HCT116 (cell line): ENCODE results near the gene PRRG2. TPM values are rescaled to one million over a fixed set of nuclear protein-coding genes. Genes with fewer than 3 reads are reported as not detected.

Source experiments
- ATAC-seq: fragments of 200-7000 bp; cut with Tn5 transposase; 2 replicates; pipeline ENCODE4 v1.9.1; 2020; ENCODE audit warnings: mild to moderate bottlenecking, moderate library complexity
- BruUV-seq: library from RNA; stranded (reverse); fragments of 400-500 nt; replicated peaks from 2 replicates; lab custom pipeline; 2021; lab: Mats Ljungman, UMichigan
- CTCF ChIA-PET: fragments of 300-600 bp; sonication (Branson Sonifier 250); formaldehyde crosslinking; loops from one replicate; lab custom pipeline; 2021; ENCODE audit warnings: antibody characterized with exemption; lab: Charles Lee
- POLR2A ChIA-PET: fragments of 300-600, 350-600 bp; sonication (Branson Sonifier 250); formaldehyde crosslinking; loops from one replicate; lab custom pipeline; 2021; ENCODE audit warnings: antibody characterized with exemption; lab: Charles Lee
- RAD21 ChIA-PET, 2 experiments: fragments of 300-600 bp; sonication (Branson Sonifier 250); formaldehyde crosslinking; loops; one replicate each; lab custom pipeline; 2023; ENCODE audit warnings: low total read pairs in 2 of 2; ENCODE audit not compliant: uncharacterized antibody in 2 of 2, unreplicated experiment in 2 of 2, low non-redundant PET in 1 of 2; lab: Charles Lee
- DNase-seq: peaks from one replicate; pipeline ENCODE4 v3.0.0-alpha.2; 2010; ENCODE audit warnings: low read depth, low spot score
- H2AFZ ChIP-seq: fragments of 200-600 bp; shearing (Covaris generic), sonication (generic); 2 replicates; pipeline ENCODE4 v1.6.1; 2017; ENCODE audit warnings: low read depth, mixed run types, mixed read lengths, antibody characterized with exemption, low read length; ENCODE audit not compliant: poor library complexity, severe bottlenecking
- H3K27ac ChIP-seq: 2 replicates; pipeline ENCODE4 v1.5.1; 2012; ENCODE audit warnings: low read depth, low read length
- H3K27me3 ChIP-seq: fragments of 200-600 bp; sonication (generic); 2 replicates; pipeline ENCODE4 v1.6.1; 2016; ENCODE audit warnings: mixed run types, low read length, mixed read lengths; ENCODE audit not compliant: insufficient read depth
- H3K36me3 ChIP-seq, 2 experiments: fragments of 200-500 bp in 1 of 2; fragments of 200-600 bp in 1 of 2; sonication (Bioruptor generic) in 1 of 2; sonication (generic) in 1 of 2; 2 replicates each; pipeline versions ENCODE4 v1.5.1 to v1.6.1; 2014 to 2016; ENCODE audit warnings: low read length in 2 of 2, inconsistent platforms in 1 of 2, mixed read lengths in 1 of 2, mixed run types in 1 of 2; ENCODE audit not compliant: insufficient read depth in 2 of 2, control insufficient read depth in 1 of 2
- H3K4me1 ChIP-seq, 2 experiments: fragments of 200-600 bp in 1 of 2; sonication (generic) in 1 of 2; 2 replicates each; pipeline versions ENCODE4 v1.5.1 to v1.6.1; 2012 to 2017; ENCODE audit warnings: low read length in 2 of 2, inconsistent platforms in 1 of 2, mild to moderate bottlenecking in 1 of 2, mixed read lengths in 1 of 2, mixed run types in 1 of 2, moderate library complexity in 1 of 2; ENCODE audit not compliant: insufficient read depth in 2 of 2, control insufficient read depth in 1 of 2
- H3K4me2 ChIP-seq: fragments of 200-600 bp; sonication (generic); 2 replicates; pipeline ENCODE4 v1.6.1; 2017; ENCODE audit warnings: mixed run types, low read length, mixed read lengths
- H3K4me3 ChIP-seq, 2 experiments: fragments of 200-600 bp in 1 of 2; sonication (generic) in 1 of 2; replicated peaks in 1 of 2; 2 replicates each; pipeline ENCODE4 v1.5.1; 2011 to 2016; ENCODE audit warnings: low read length in 2 of 2, control low read depth in 1 of 2, low read depth in 1 of 2, mild to moderate bottlenecking in 1 of 2, mixed read lengths in 1 of 2, mixed run types in 1 of 2
- H3K79me2 ChIP-seq: fragments of 200-600 bp; sonication (generic); 2 replicates; pipeline ENCODE4 v1.6.1; 2017; ENCODE audit warnings: mild to moderate bottlenecking, mixed run types, low read length, moderate library complexity, mixed read lengths; ENCODE audit not compliant: insufficient read depth
- H3K9ac ChIP-seq: fragments of 200-600 bp; sonication (generic); 2 replicates; pipeline ENCODE4 v1.6.1; 2016; ENCODE audit warnings: low read length, mixed read lengths
- H3K9me2 ChIP-seq: fragments of 200-600 bp; sonication (generic), shearing (Covaris generic); 2 replicates; pipeline ENCODE4 v1.6.1; 2017; ENCODE audit warnings: mixed run types, mild to moderate bottlenecking, moderate library complexity; ENCODE audit not compliant: insufficient read depth
- H3K9me3 ChIP-seq, 2 experiments: fragments of 200-500 bp in 1 of 2; fragments of 200-600 bp in 1 of 2; sonication (Bioruptor generic) in 1 of 2; sonication (generic) in 1 of 2; 2 replicates each; pipeline ENCODE4 v1.6.1; 2014 to 2017; ENCODE audit warnings: low read length in 2 of 2, mixed read lengths in 2 of 2, inconsistent platforms in 1 of 2, low read depth in 1 of 2, mild to moderate bottlenecking in 1 of 2, mixed run types in 1 of 2, moderate library complexity in 1 of 2; ENCODE audit not compliant: control insufficient read depth in 1 of 2, insufficient read depth in 1 of 2
- H4K20me1 ChIP-seq: fragments of 200-600 bp; sonication (generic), shearing (Covaris generic); 2 replicates; pipeline ENCODE4 v1.6.1; 2017; ENCODE audit warnings: mixed run types, mild to moderate bottlenecking, moderate library complexity; ENCODE audit not compliant: insufficient read depth
- CBX3 ChIP-seq: IDR thresholded peaks from 2 replicates; pipeline ENCODE4 v1.6.1; 2012; ENCODE audit warnings: low read depth
- EGR1 ChIP-seq: IDR thresholded peaks from 2 replicates; pipeline ENCODE4 v1.6.1; 2012; ENCODE audit warnings: low read depth
- ELF1 ChIP-seq: IDR thresholded peaks from 2 replicates; pipeline ENCODE4 v1.6.1; 2012; ENCODE audit warnings: low read depth, borderline replicate concordance
- EZH2 ChIP-seq: fragments of 200-600 bp; sonication (generic); IDR thresholded peaks from 2 replicates; pipeline ENCODE4 v1.6.1; 2017; ENCODE audit warnings: antibody characterized with exemption, mixed run types
- EZH2phosphoT487 ChIP-seq: fragments of 200-600 bp; IDR thresholded peaks from 2 replicates; pipeline ENCODE4 v1.6.1; 2018; ENCODE audit warnings: antibody characterized with exemption, borderline replicate concordance
- POLR2A ChIP-seq: IDR thresholded peaks from 2 replicates; pipeline ENCODE4 v1.7.0; 2011; ENCODE audit warnings: borderline replicate concordance; ENCODE audit not compliant: insufficient read depth, insufficient read length; ENCODE audit errors: extremely low read depth
- POLR2AphosphoS5 ChIP-seq: IDR thresholded peaks from 2 replicates; pipeline ENCODE4 v1.6.1; 2011; ENCODE audit warnings: mild to moderate bottlenecking, low read depth, low read length, moderate library complexity
- SRF ChIP-seq: IDR thresholded peaks from 2 replicates; pipeline ENCODE4 v1.6.1; 2012; ENCODE audit warnings: low read depth
- ZFX ChIP-seq: fragments of 450-650 bp; IDR thresholded peaks from 2 replicates; pipeline ENCODE4 v1.6.1; 2017
- intact Hi-C: fragments of 100-400 bp; cut with micrococcal nuclease; formaldehyde crosslinking; loops from 2 replicates; pipeline ENCODE4 v1.10.0; 2022
- total RNA-seq: library from RNA; stranded (reverse); gene quantifications from one replicate; pipeline ENCODE4 v1.2.1, GENCODE V29; 2021; ENCODE audit not compliant: unreplicated experiment
- TF ChIP-seq, protein P1 (sequence below): IDR thresholded peaks from 2 replicates; pipeline ENCODE4 v1.6.1; 2012
- TF ChIP-seq, protein P2 (sequence below), 3 experiments: fragments of 200-600 bp in 1 of 3; sonication (generic) in 1 of 3; IDR thresholded peaks in 2 of 3; conservative IDR thresholded peaks in 1 of 3; 2 replicates each; pipeline ENCODE4 v1.5.1; 2012 to 2017; ENCODE audit warnings: low read depth in 2 of 3, low read length in 2 of 3, antibody characterized with exemption in 1 of 3, borderline replicate concordance in 1 of 3, control low read depth in 1 of 3, mild to moderate bottlenecking in 1 of 3, mixed read lengths in 1 of 3, mixed run types in 1 of 3, moderate library complexity in 1 of 3; ENCODE audit not compliant: insufficient read depth in 1 of 3
- TF ChIP-seq, protein P3 (sequence below): IDR thresholded peaks from 2 replicates; pipeline ENCODE4 v1.6.1; 2012; ENCODE audit warnings: low read depth
- TF ChIP-seq, protein P4 (sequence below): IDR thresholded peaks from 2 replicates; pipeline ENCODE4 v1.6.1; 2012
- TF ChIP-seq, protein P5 (sequence below): IDR thresholded peaks from 2 replicates; pipeline ENCODE4 v1.6.1; 2011; ENCODE audit warnings: mild to moderate bottlenecking, low read length, moderate library complexity; ENCODE audit not compliant: insufficient replicate concordance; ENCODE audit errors: extremely low read depth

PRRG2 gene
- total RNA-seq, 1 experiment from 2014 or later, result 6.2 TPM

DNA sequence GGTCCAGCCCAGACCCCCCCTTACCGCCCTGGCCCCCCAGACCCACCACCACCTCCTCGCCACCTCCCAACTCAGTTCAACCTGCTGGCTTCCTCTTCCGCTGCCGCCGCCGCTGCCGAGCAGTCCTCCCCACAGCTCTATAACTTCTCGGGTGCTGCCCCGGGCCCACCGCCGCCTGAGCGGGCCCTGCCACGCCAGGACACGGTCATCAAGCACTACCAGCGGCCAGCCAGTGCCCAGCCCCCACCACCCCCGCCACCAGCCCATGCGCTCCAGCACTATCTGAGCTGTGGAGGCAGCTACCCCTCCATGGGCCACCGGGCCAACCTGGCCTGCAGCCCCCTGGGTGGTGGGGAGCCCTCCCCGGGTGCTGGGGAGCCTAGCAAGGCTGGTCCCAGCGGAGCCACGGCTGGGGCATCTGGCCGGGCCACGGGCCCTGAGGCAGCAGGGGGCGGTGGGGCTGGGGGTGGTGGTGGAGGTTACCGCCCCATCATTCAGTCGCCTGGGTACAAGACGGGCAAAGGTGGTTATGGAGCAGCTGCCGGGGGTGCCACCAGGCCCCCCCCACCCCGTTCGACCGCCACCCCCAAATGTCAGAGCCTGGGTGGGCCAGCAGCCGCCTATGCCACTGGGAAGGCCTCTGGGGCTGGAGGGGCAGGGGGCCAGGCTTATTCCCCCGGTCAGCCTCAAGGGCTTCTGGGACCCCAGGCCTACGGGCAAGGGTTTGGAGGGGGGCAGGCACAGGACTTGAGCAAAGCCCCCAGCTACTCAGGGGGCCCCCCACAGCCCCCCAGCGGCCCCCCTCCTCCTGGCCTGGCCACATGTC, 14.1 kb downstream of the PRRG2 start:
- Histone ChIP-seq H3K4me2 (no peak overlapping the region), H3K9me3 (no peaks in the 10 kb centered on the region), H3K27me3 (no peaks in the 10 kb centered on the region), H4K20me1 (peaks cover 8% of the 10 kb centered on the region; the same call in 1 of the 2 replicates), H3K36me3 (peaks cover 24 to 38% of the 10 kb centered on the region in 2 experiments; a peak in 3 of 4 replicates), H3K4me1 (peaks cover 6 to 27% of the 10 kb centered on the region in 2 experiments; a peak in 3 of 4 replicates), H3K9ac (no peak overlapping the region), H3K79me2 (peaks cover 65% of the 10 kb centered on the region), H3K4me3 (no peak overlapping the region), H2AFZ (no peak overlapping the region), H3K9me2 (no peaks in the 10 kb centered on the region), H3K27ac (no peak overlapping the region; the same call in 1 of the 2 replicates)
- ChIA-PET RAD21 (no interaction called here), CTCF (no interaction called here), POLR2A (no interaction called here)
- DNase-seq (no peak), ATAC-seq (no peak)
- TF ChIP-seq CBX3 (no peak), SRF (no peak), ZFX (no peak), POLR2AphosphoS5 (no peak), ELF1 (no peak), POLR2A (no peak), EGR1 (no peak), EZH2phosphoT487 (no peak), EZH2 (no peak)
- TF ChIP-seq, protein P1, sequence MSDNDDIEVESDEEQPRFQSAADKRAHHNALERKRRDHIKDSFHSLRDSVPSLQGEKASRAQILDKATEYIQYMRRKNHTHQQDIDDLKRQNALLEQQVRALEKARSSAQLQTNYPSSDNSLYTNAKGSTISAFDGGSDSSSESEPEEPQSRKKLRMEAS, result no peak
- TF ChIP-seq, protein P2, sequence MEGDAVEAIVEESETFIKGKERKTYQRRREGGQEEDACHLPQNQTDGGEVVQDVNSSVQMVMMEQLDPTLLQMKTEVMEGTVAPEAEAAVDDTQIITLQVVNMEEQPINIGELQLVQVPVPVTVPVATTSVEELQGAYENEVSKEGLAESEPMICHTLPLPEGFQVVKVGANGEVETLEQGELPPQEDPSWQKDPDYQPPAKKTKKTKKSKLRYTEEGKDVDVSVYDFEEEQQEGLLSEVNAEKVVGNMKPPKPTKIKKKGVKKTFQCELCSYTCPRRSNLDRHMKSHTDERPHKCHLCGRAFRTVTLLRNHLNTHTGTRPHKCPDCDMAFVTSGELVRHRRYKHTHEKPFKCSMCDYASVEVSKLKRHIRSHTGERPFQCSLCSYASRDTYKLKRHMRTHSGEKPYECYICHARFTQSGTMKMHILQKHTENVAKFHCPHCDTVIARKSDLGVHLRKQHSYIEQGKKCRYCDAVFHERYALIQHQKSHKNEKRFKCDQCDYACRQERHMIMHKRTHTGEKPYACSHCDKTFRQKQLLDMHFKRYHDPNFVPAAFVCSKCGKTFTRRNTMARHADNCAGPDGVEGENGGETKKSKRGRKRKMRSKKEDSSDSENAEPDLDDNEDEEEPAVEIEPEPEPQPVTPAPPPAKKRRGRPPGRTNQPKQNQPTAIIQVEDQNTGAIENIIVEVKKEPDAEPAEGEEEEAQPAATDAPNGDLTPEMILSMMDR (IDR thresholded peaks at IDR 0.05 in 2 of 3, conservative IDR thresholded peaks at IDR 0.05 in 1 of 3; ENCODE audit: borderline replicate concordance in 1 of 3, insufficient read depth in 1 of 3, low read depth in 2 of 3, low read length in 2 of 3), result no peak
- TF ChIP-seq, protein P3, sequence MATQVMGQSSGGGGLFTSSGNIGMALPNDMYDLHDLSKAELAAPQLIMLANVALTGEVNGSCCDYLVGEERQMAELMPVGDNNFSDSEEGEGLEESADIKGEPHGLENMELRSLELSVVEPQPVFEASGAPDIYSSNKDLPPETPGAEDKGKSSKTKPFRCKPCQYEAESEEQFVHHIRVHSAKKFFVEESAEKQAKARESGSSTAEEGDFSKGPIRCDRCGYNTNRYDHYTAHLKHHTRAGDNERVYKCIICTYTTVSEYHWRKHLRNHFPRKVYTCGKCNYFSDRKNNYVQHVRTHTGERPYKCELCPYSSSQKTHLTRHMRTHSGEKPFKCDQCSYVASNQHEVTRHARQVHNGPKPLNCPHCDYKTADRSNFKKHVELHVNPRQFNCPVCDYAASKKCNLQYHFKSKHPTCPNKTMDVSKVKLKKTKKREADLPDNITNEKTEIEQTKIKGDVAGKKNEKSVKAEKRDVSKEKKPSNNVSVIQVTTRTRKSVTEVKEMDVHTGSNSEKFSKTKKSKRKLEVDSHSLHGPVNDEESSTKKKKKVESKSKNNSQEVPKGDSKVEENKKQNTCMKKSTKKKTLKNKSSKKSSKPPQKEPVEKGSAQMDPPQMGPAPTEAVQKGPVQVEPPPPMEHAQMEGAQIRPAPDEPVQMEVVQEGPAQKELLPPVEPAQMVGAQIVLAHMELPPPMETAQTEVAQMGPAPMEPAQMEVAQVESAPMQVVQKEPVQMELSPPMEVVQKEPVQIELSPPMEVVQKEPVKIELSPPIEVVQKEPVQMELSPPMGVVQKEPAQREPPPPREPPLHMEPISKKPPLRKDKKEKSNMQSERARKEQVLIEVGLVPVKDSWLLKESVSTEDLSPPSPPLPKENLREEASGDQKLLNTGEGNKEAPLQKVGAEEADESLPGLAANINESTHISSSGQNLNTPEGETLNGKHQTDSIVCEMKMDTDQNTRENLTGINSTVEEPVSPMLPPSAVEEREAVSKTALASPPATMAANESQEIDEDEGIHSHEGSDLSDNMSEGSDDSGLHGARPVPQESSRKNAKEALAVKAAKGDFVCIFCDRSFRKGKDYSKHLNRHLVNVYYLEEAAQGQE, result no peak
- TF ChIP-seq, protein P4, sequence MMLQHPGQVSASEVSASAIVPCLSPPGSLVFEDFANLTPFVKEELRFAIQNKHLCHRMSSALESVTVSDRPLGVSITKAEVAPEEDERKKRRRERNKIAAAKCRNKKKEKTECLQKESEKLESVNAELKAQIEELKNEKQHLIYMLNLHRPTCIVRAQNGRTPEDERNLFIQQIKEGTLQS, result no peak
- TF ChIP-seq, protein P5, sequence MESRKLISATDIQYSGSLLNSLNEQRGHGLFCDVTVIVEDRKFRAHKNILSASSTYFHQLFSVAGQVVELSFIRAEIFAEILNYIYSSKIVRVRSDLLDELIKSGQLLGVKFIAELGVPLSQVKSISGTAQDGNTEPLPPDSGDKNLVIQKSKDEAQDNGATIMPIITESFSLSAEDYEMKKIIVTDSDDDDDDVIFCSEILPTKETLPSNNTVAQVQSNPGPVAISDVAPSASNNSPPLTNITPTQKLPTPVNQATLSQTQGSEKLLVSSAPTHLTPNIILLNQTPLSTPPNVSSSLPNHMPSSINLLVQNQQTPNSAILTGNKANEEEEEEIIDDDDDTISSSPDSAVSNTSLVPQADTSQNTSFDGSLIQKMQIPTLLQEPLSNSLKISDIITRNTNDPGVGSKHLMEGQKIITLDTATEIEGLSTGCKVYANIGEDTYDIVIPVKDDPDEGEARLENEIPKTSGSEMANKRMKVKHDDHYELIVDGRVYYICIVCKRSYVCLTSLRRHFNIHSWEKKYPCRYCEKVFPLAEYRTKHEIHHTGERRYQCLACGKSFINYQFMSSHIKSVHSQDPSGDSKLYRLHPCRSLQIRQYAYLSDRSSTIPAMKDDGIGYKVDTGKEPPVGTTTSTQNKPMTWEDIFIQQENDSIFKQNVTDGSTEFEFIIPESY, result no peak
- BruUV-seq, result no TSS peak
- intact Hi-C loops, result loop anchor here (5.0 kb wide), 1 partner anchor 82 kb away; the partner anchor contains the start of gene PRMT1
